Endothelial cell of umbilical vein (primary cell): ENCODE measurements around the gene PDGFA. TPM values are rescaled to one million over a fixed set of nuclear protein-coding genes. Genes with fewer than 3 reads are reported as not detected.

ENCODE experiments used
- BruUV-seq: library from RNA; stranded (reverse); fragments of 400-500 nt; replicated peaks from 2 replicates; lab custom pipeline; 2021; lab: Mats Ljungman, UMichigan
- CTCF ChIA-PET: fragments of 300-600, 350-600 bp; sonication (Branson Sonifier 250); formaldehyde crosslinking; loops from one replicate; lab custom pipeline; 2021; ENCODE audit warnings: antibody characterized with exemption, inconsistent platforms; lab: Charles Lee
- POLR2A ChIA-PET: fragments of 300-600, 350-600 bp; sonication (Branson Sonifier 250); formaldehyde crosslinking; loops from one replicate; lab custom pipeline; 2021; ENCODE audit warnings: antibody characterized with exemption, inconsistent platforms; lab: Charles Lee
- DNase-seq: peaks from one replicate; pipeline ENCODE4 v3.0.0-alpha.2; 2011; ENCODE audit warnings: low read depth, low spot score
- FAIRE-seq: peaks from 2 replicates; lab custom pipeline; 2011; peaks lifted over from hg19 to GRCh38; lab: Jason Lieb, UNC
- H2AFZ ChIP-seq: 2 replicates; pipeline ENCODE4 v1.6.0; 2012; ENCODE audit warnings: low read depth, low read length, control low read depth, inconsistent platforms
- H3K27ac ChIP-seq: 2 replicates; pipeline ENCODE4 v1.5.1; 2011; ENCODE audit warnings: low read depth, mild to moderate bottlenecking, control low read depth, low read length, moderate library complexity; ENCODE audit not compliant: insufficient read depth
- H3K27me3 ChIP-seq, 2 experiments: 2 replicates each; pipeline versions ENCODE4 v1.6.0 to v1.6.1; 2011; ENCODE audit warnings: low read length in 2 of 2, mixed read lengths in 1 of 2; ENCODE audit not compliant: control insufficient read depth in 2 of 2, insufficient read depth in 2 of 2
- H3K36me3 ChIP-seq, 2 experiments: 2 replicates in 1 of 2; 3 replicates in 1 of 2; pipeline ENCODE4 v1.5.1; 2011; ENCODE audit warnings: low read length in 2 of 2, mild to moderate bottlenecking in 1 of 2, moderate library complexity in 1 of 2; ENCODE audit not compliant: control insufficient read depth in 2 of 2, insufficient read depth in 2 of 2; ENCODE audit errors: extremely low read depth in 1 of 2
- H3K4me1 ChIP-seq: 3 replicates; pipeline ENCODE4 v1.5.1; 2011; ENCODE audit warnings: mild to moderate bottlenecking, low read length; ENCODE audit not compliant: control insufficient read depth, insufficient read depth; ENCODE audit errors: extremely low read depth
- H3K4me2 ChIP-seq: 2 replicates; pipeline ENCODE4 v1.6.1; 2011; ENCODE audit warnings: low read length, control low read depth, mixed read lengths; ENCODE audit not compliant: insufficient read depth
- H3K4me3 ChIP-seq, 3 experiments: fragments of 200-600 bp in 1 of 3; sonication (generic), shearing (Covaris generic) in 1 of 3; replicated peaks in 1 of 3; 2 replicates each; pipeline ENCODE4 v1.5.1; 2011 to 2016; ENCODE audit warnings: control low read depth in 3 of 3, low read length in 3 of 3, mild to moderate bottlenecking in 2 of 3, inconsistent platforms in 1 of 3, low read depth in 1 of 3, moderate library complexity in 1 of 3; ENCODE audit not compliant: insufficient read depth in 1 of 3
- H3K79me2 ChIP-seq: 2 replicates; pipeline ENCODE4 v1.6.0; 2012; ENCODE audit warnings: low read length, inconsistent platforms; ENCODE audit not compliant: control insufficient read depth, insufficient read depth
- H3K9ac ChIP-seq: replicated peaks from 2 replicates; pipeline ENCODE3; 2011; ENCODE audit warnings: low read length, control low read depth; ENCODE audit not compliant: insufficient read depth; ENCODE audit errors: extremely low read depth
- H3K9me1 ChIP-seq: replicated peaks from 3 replicates; pipeline ENCODE4 v1.6.0; 2011; ENCODE audit warnings: mild to moderate bottlenecking, low read length; ENCODE audit not compliant: control insufficient read depth, insufficient read depth; ENCODE audit errors: extremely low read depth
- H3K9me3 ChIP-seq: replicated peaks from 2 replicates; pipeline ENCODE4 v1.5.1; 2012; ENCODE audit warnings: low read length, inconsistent platforms; ENCODE audit not compliant: control insufficient read depth, insufficient read depth
- H4K20me1 ChIP-seq: replicated peaks from 2 replicates; pipeline ENCODE3; 2011; ENCODE audit warnings: mild to moderate bottlenecking, low read length; ENCODE audit not compliant: control insufficient read depth, insufficient read depth; ENCODE audit errors: extremely low read depth
- CTCF ChIP-seq, 2 donors: IDR thresholded peaks; 1 replicate in 1 of 2; 2 replicates in 1 of 2; pipeline ENCODE4 v1.5.1; 2011; ENCODE audit warnings: low read length in 2 of 2, mild to moderate bottlenecking in 2 of 2, moderate library complexity in 2 of 2, control low read depth in 1 of 2, inconsistent platforms in 1 of 2, low read depth in 1 of 2; ENCODE audit not compliant: insufficient read depth in 1 of 2; ENCODE audit errors: extremely low read depth in 1 of 2
- EZH2 ChIP-seq: IDR thresholded peaks from 2 replicates; pipeline ENCODE4 v1.6.1; 2012; ENCODE audit warnings: borderline replicate concordance, low read depth, mild to moderate bottlenecking, moderate library complexity, low read length, inconsistent platforms; ENCODE audit not compliant: severe bottlenecking
- FOS ChIP-seq: IDR thresholded peaks from 2 replicates; pipeline ENCODE4 v1.6.1; 2011; ENCODE audit warnings: mild to moderate bottlenecking, low read length, moderate library complexity, borderline replicate concordance; ENCODE audit not compliant: insufficient read depth
- GATA2 ChIP-seq: IDR thresholded peaks from 2 replicates; pipeline ENCODE4 v1.7.0; 2011; ENCODE audit warnings: low read depth, mild to moderate bottlenecking, moderate library complexity, mixed read lengths, low read length; ENCODE audit not compliant: insufficient read length, insufficient read depth
- JUN ChIP-seq: IDR thresholded peaks from 2 replicates; pipeline ENCODE4 v1.6.1; 2011; ENCODE audit warnings: borderline replicate concordance, low read depth; ENCODE audit not compliant: insufficient read length, insufficient read depth
- MYC ChIP-seq: IDR thresholded peaks from one replicate; pipeline ENCODE4 v1.6.1; 2011; ENCODE audit warnings: mild to moderate bottlenecking, low read depth, low read length
- POLR2A ChIP-seq: IDR thresholded peaks from 2 replicates; pipeline ENCODE4 v1.6.1; 2012; ENCODE audit warnings: low read depth, mild to moderate bottlenecking, control low read depth, low read length
- POLR2AphosphoS5 ChIP-seq: IDR thresholded peaks from 2 replicates; pipeline ENCODE4 v1.6.1; 2012; ENCODE audit warnings: low read depth, mild to moderate bottlenecking, control low read depth, low read length, moderate library complexity; ENCODE audit not compliant: insufficient read depth
- dilution Hi-C: fragments of 300-500 bp; cut with MboI; formaldehyde crosslinking; loops from one replicate; pipeline ENCODE4 v1.15.0; 2019; ENCODE audit warnings: low sequenced_read_pairs; ENCODE audit not compliant: extremely low pct_ligation_motif_present
- intact Hi-C: fragments of 100-400 bp; cut with micrococcal nuclease; formaldehyde crosslinking; loops from one replicate; pipeline ENCODE4 v1.10.0; 2022
- polyA plus RNA-seq, 4 experiments: library from polyadenylated mRNA; depleted of rRNA in 3 of 4; stranded (reverse) in 3 of 4; unstranded in 1 of 4; fragments of >200 nt; gene quantifications; 2 replicates each; pipeline versions ENCODE4 v1.2.1 to v1.2.3, GENCODE V29; 2011 to 2012; ENCODE audit warnings: missing spikeins in 1 of 4
- total RNA-seq: library from RNA; stranded (reverse); gene quantifications from 2 replicates; pipeline ENCODE4 v1.2.3, GENCODE V29; 2021

Gene PDGFA
- total and polyA plus RNA-seq, 2 donors (not counting 3 experiments of a cell fraction or from before 2014, with no cell fraction given) = 17.4 to 62.4 TPM

- FAIRE-seq (no peak), DNase-seq (no peak)
- H3K4me3 ChIP-seq = no peak overlapping the region
- no peak overlapping the region for H3K27ac ChIP-seq
- TF ChIP-seq POLR2AphosphoS5 = no peak
- TF ChIP-seq MYC = no peak
- no peak for TF ChIP-seq CTCF (IDR thresholded peaks at IDR 0.05; ENCODE audit: extremely low read depth in 1 of 2, insufficient read depth in 1 of 2, low read depth in 1 of 2, low read length in 2 of 2)
- no peak for TF ChIP-seq GATA2
- TF ChIP-seq FOS = no peak
- no peak for TF ChIP-seq POLR2A
- TF ChIP-seq EZH2 = no peak
- no peak for TF ChIP-seq JUN
- no peaks in the 10 kb centered on the region for H4K20me1 ChIP-seq
- H3K36me3 ChIP-seq = peaks cover 2 to 11% of the 10 kb centered on the region in 2 experiments
- H3K4me2 ChIP-seq = no peak overlapping the region
- H3K4me1 ChIP-seq = no peaks in the 10 kb centered on the region
- dilution Hi-C loops (no loop called here), intact Hi-C loops (no loop called here)
- H3K9me1 ChIP-seq = no peaks in the 10 kb centered on the region
- no TSS peak for BruUV-seq
- no peaks in the 10 kb centered on the region for H3K27me3 ChIP-seq
- ChIA-PET CTCF (no interaction called here), POLR2A (no interaction called here)
- no peak overlapping the region for H3K9ac ChIP-seq
- no peak overlapping the region for H2AFZ ChIP-seq
- H3K9me3 ChIP-seq = no peaks in the 10 kb centered on the region
- peaks cover 32% of the 10 kb centered on the region for H3K79me2 ChIP-seq
These were observed 12.6 kb downstream of the PDGFA start for GRCh38 chr7:506921-507622.
